GM19397 (cell line): Measurements from ENCODE around the gene FHL1.
"Not testable (repeated sequence)": the region's sequence is repeated elsewhere in the genome, so short reads cannot be mapped to it uniquely, and the experiment has no call there.

Source experiments
- ATAC-seq: cut with Tn5 transposase; IDR thresholded peaks from one replicate; pipeline ENCODE4 v1.9.1; 2021; ENCODE audit warnings: mild to moderate bottlenecking, moderate library complexity; ENCODE audit not compliant: unreplicated experiment

FHL1 gene

GRCh38 chrX:136146614-136147314 is 569 bp upstream of the FHL1 start:
- no peak for ATAC-seq

- ATAC-seq: no peak
Measured at GRCh38 chrX:136147976-136148375, 643 bp downstream of the FHL1 start.

DNA sequence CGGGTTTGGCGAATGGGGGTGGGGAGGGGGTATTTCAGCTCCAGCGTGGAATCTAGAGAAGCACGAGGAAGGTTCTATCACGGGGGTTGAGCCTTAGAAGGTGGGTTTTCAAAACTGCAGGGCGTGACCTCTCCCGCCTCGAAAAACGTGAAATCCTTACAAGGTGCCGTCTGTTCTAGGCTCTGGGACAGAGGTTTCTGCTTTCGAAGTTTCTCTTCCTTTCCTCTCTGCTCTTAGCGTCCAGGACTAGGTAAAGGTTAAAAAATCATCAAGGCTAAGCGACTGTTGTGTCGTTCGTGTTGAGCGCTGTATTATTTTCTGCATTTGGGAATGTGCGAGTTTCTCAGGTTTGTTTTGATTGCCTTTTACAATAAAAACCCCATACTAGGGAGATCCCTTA is 1.1 kb downstream of the FHL1 start:
- ATAC-seq: no peak

GRCh38 chrX:136154998-136155397 is 7.7 kb downstream of the FHL1 start:
- no peak for ATAC-seq

- no peak for ATAC-seq
Measured at GRCh38 chrX:136156560-136157117, 9.3 kb downstream of the FHL1 start.

DNA sequence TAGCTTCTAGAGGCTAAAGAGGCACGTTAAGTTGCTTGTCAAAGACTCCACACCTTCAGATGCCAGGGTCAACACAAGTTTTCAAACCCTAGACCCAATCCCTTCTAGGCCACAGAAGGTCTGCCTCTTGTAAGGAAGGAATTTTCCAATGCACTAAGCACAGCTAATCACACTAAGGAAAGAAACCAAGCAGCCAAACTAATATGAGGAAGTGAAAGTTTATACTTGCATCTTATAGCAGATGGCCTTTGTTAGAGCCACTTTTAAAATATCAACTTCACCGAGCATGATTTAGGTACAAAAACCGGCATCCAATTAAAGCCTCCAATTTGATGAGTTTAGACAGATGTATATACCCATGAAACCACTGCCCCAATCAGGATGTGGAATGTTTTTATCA is 9.9 kb downstream of the FHL1 start:
- no peak for ATAC-seq

DNA sequence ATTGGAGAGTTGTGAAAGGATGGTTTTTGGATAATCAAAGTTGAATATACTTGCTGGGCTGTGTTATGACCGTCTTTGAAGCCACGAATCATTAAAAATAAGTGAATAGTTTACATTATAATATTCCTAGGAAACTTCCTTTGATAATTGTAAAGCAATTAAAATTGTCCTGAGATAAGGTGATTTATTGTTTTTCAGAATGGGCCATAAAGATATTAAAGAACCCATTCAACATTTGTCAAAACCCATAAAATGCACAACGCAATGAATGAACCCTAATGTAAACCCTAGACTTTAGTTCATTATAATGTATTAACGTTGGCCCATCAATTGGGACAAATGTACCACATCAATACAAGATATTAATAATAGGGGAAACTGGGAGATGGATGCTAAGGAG is 11.4 kb downstream of the FHL1 start:
- ATAC-seq: no peak

DNA sequence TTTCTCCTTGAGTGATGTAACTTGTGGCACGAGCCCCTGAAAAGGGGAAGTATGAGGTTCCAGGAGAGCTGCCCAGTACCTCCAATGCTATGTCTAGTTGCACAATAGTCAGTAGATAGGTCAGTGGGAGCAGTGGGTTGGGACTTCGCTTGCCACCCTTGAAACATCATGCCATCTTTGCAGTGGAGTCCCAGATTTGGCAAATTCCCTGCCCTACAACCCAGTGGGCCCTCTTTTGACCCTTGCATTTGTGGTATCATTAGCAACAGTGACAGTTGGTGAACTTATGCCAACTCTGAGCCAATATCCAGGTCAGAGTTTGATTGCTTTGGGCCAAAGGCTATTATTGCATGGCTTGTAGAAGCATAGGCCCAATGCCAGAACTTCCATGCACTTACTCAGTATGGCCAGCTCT is 12.3 kb downstream of the FHL1 start:
- ATAC-seq: no peak

- ATAC-seq: no peak
Measured at GRCh38 chrX:136162827-136163570, 15.7 kb downstream of the FHL1 start.

GRCh38 chrX:136163689-136164088 is 16.4 kb downstream of the FHL1 start:
- ATAC-seq: no peak

- ATAC-seq: no peak
Measured at GRCh38 chrX:136165406-136165805, 18.1 kb downstream of the FHL1 start.

DNA sequence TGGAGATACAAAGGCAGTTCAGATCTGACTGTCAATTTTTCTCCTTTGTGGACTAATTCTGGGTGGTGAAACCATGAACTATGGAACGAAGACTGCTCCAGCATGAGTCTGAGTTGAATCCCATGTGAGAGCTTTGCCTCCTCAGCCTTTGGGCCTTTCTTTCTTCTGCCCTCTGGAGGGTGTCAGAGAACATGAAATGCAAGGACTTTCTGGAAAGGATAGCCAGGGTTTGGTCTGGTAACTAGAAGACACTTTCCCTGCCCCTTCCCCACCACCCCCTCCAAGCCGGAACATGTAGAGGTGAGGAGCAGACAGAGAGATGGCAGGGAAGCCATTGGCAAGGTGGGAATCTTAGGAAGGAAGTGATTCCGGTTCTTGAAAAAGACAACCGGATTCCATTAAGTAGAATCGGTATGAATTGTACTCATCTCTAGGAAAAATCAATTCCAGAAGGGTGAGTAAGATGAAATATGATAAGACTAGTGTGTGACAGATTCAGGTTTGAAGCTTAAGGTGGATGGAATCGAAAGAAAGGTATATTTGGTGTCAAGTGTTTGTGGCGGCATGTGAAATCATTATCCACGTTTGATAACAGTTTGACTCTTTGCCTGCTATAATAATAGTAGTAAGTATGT is 19.0 kb downstream of the FHL1 start:
- no peak for ATAC-seq

DNA sequence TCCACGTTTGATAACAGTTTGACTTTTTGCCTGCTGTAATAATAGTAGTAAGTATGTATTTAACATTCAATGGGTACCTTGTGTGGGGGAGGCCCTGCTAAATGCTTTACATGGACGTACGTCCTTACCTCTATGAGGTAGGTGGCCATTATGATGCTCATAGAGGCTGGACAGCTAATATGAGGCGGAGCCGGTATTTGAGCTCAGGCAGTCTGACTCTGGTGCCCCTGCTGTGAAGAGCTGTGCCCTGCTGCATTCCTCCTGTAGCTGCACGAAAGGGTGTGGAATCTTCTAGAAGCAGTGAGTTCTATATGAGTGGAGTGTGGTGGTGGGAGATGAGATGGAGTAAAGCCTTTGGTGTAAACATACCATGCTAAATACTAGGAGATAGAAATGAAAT is 20.7 kb downstream of the FHL1 start:
- not testable (repeated sequence) for ATAC-seq

DNA sequence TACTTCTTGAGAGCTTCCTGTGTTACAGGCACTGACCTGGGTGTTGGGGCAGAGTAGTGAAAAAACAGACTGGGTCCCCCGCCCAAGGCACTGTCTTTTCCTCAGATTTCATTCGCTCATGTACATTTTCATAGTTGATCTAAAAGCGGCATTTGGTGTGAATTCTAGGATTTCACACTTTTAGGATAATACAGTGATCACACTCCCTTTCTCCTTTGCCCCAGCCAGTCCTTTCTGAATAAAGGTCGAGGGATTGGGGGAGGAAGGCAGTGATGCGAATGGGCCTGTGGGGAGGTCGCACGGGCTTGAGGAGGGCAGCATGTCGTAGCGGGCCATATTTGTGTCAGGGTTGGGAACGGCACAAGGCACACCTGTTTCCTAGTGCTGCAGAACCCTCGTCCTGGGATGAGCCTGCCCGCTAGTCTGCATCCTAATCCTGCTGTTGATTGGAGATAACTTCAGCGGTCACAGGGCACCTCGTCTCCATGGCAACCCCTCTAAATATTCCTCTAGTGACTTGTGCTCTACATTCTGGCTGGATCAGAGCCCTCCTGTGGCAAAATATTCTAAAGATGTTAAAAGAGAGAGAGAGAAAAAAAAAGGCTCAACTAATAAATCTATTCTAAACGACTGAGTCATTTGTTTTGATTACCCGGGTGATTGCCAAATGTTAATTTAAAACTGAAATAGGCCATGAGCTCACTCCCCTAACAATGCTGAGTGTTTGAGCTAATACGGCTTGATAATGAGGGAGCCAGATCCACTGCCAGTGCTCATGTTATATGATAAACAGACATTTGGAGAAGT is 21.8 kb downstream of the FHL1 start:
- ATAC-seq: no peak

GRCh38 chrX:136170139-136170800 is 22.9 kb downstream of the FHL1 start:
- no peak for ATAC-seq

DNA sequence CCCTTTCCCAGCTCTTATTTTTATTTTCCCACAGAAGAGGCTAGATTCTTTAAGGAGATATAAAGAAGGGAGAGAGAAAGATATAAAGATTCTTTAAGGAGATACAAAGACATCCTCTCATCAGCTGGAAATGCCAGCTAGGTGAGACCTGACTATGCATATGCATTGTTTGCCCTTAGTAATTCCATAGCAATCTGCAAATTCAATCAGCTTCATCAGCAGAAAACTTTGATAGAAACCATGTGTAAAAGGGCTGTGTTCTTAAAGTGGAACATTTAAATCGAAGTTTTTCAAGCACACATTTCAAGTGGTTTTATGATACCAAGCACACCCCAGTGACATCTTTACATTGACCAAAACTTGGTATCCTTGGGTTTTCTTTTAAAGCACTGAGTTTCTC is 24.1 kb downstream of the FHL1 start:
- ATAC-seq: no peak

DNA sequence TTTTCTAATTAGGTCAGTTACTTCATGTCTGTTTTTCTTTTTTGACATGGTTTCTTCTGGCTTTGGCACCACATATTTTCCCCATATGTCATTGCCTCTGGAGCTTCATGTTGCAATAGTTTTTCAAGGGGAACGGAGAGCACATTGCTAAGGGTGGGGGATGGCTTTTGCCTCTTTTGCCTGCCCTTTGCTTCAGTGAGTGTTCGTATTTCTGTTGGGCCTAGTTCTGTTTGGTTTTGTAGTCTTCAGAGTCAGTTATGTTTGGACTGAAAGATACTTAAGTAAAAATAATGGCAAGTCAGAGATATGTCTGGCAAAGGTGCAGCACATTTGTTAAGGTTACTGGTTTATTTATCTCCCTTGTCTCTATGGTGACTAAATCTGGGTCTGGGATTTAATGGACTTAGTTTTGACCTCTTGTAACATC is 29.1 kb downstream of the FHL1 start:
- no peak for ATAC-seq

- ATAC-seq: no peak
Measured at GRCh38 chrX:136179133-136179532, 31.8 kb downstream of the FHL1 start.

DNA sequence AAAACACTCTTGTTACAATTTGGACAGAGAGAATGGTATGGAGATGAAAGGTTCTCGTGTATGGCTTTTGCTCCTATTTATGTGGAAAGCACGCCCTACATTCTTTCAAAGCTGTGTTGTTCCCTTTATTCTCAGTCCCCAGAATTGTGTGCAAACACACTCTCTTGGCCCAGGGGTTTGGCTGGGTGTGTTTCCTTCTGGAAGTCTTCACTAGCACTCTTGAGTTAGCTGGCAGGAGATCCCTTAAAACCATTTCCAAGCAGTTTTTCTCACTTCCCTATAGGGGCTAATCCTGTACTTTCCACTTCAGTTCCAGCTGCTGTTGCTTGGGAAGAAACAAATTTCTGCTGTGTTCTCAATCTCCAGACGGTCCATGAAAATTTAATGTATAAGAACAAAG is 35.1 kb downstream of the FHL1 start:
- no peak for ATAC-seq

- no peak for ATAC-seq
Measured at GRCh38 chrX:136183172-136183571, 35.8 kb downstream of the FHL1 start.
